H9 (cell line): ENCODE measurements around the gene ARID2. TPM values are rescaled to one million over a fixed set of nuclear protein-coding genes. Genes with fewer than 3 reads are reported as not detected.

Experiments used
- DNase-seq: peaks from one replicate; pipeline ENCODE4 v3.0.0-alpha.2; 2017
- H2AFZ ChIP-seq: one replicate; pipeline ENCODE4 v1.6.1; 2013; ENCODE audit warnings: mild to moderate bottlenecking, low read length, control low read depth, moderate library complexity
- H2AK5ac ChIP-seq: 2 replicates; pipeline ENCODE4 v1.6.1; 2013; ENCODE audit warnings: low read length, control low read depth, mixed read lengths; ENCODE audit not compliant: insufficient read length
- H2BK120ac ChIP-seq: one replicate; pipeline ENCODE4 v1.6.1; 2013; ENCODE audit warnings: low read depth, mild to moderate bottlenecking, low read length, control low read depth, inconsistent platforms; ENCODE audit not compliant: poor library complexity, severe bottlenecking
- H2BK12ac ChIP-seq: 2 replicates; pipeline ENCODE4 v1.6.1; 2013; ENCODE audit warnings: low read length, control low read depth, mixed read lengths, low read depth; ENCODE audit not compliant: insufficient read length
- H2BK15ac ChIP-seq: 2 replicates; pipeline ENCODE4 v1.6.1; 2013; ENCODE audit warnings: low read depth, low read length, control low read depth
- H2BK20ac ChIP-seq: one replicate; pipeline ENCODE4 v1.6.1; 2013; ENCODE audit warnings: low read depth, mild to moderate bottlenecking, low read length, control low read depth, inconsistent platforms; ENCODE audit not compliant: poor library complexity, severe bottlenecking
- H2BK5ac ChIP-seq: 2 replicates; pipeline ENCODE4 v1.6.1; 2013; ENCODE audit warnings: low read length, control low read depth, mixed read lengths; ENCODE audit not compliant: insufficient read length
- H3K14ac ChIP-seq: 2 replicates; pipeline ENCODE4 v1.6.1; 2013; ENCODE audit warnings: low read length, control low read depth; ENCODE audit not compliant: insufficient read depth
- H3K18ac ChIP-seq: 2 replicates; pipeline ENCODE4 v1.6.1; 2013; ENCODE audit warnings: low read depth, mild to moderate bottlenecking, mixed read lengths, low read length, control low read depth; ENCODE audit not compliant: insufficient read length
- H3K23ac ChIP-seq: 2 replicates; pipeline ENCODE4 v1.6.1; 2013; ENCODE audit warnings: low read length, control low read depth, mixed read lengths, low read depth; ENCODE audit not compliant: insufficient read length
- H3K23me2 ChIP-seq: 2 replicates; pipeline ENCODE4 v1.6.1; 2013; ENCODE audit warnings: low read depth, mild to moderate bottlenecking, mixed read lengths, low read length, control low read depth; ENCODE audit not compliant: insufficient read length, poor library complexity, severe bottlenecking
- H3K27ac ChIP-seq: 2 replicates; pipeline ENCODE4 v1.5.1; 2013; ENCODE audit warnings: low read length, control low read depth, mixed read lengths, low read depth; ENCODE audit not compliant: insufficient read length
- H3K27me3 ChIP-seq: 2 replicates; pipeline ENCODE4 v1.6.1; 2013; ENCODE audit warnings: low read length, control low read depth, inconsistent platforms; ENCODE audit not compliant: insufficient read depth
- H3K4ac ChIP-seq: 2 replicates; pipeline ENCODE4 v1.6.1; 2013; ENCODE audit warnings: low read depth, mild to moderate bottlenecking, control low read depth, inconsistent platforms, low read length, moderate library complexity
- H3K4me1 ChIP-seq: 2 replicates; pipeline ENCODE4 v1.6.1; 2013; ENCODE audit warnings: low read length, control low read depth, inconsistent platforms; ENCODE audit not compliant: insufficient read depth
- H3K4me2 ChIP-seq: 2 replicates; pipeline ENCODE4 v1.6.1; 2013; ENCODE audit warnings: low read length, control low read depth, mixed read lengths; ENCODE audit not compliant: insufficient read length, insufficient read depth
- H3K56ac ChIP-seq: 2 replicates; pipeline ENCODE4 v1.6.1; 2013; ENCODE audit warnings: low read depth, mild to moderate bottlenecking, mixed read lengths, low read length, control low read depth; ENCODE audit not compliant: insufficient read length
- H3K79me1 ChIP-seq: 2 replicates; pipeline ENCODE4 v1.6.1; 2013; ENCODE audit warnings: low read depth, mild to moderate bottlenecking, moderate library complexity, low read length, control low read depth, inconsistent platforms; ENCODE audit not compliant: insufficient read depth, poor library complexity, severe bottlenecking
- H3K79me2 ChIP-seq: 2 replicates; pipeline ENCODE4 v1.6.1; 2013; ENCODE audit warnings: low read length, control low read depth, inconsistent platforms; ENCODE audit not compliant: insufficient read depth
- H3K9ac ChIP-seq: 2 replicates; pipeline ENCODE4 v1.6.1; 2013; ENCODE audit warnings: low read length, control low read depth, mixed read lengths; ENCODE audit not compliant: insufficient read length; ENCODE audit errors: extremely low read depth
- H3K9me3 ChIP-seq: one replicate; pipeline ENCODE4 v1.6.1; 2013; ENCODE audit warnings: low read depth, low read length, inconsistent platforms; ENCODE audit not compliant: control insufficient read depth
- H3T11ph ChIP-seq: one replicate; pipeline ENCODE4 v1.6.1; 2013; ENCODE audit warnings: mild to moderate bottlenecking, low read length, control low read depth, inconsistent platforms
- H4K20me1 ChIP-seq: one replicate; pipeline ENCODE4 v1.6.1; 2013; ENCODE audit not compliant: control insufficient read depth, insufficient read length, insufficient read depth
- H4K5ac ChIP-seq: 2 replicates; pipeline ENCODE4 v1.6.1; 2013; ENCODE audit warnings: low read depth, mild to moderate bottlenecking, mixed read lengths, low read length, control low read depth; ENCODE audit not compliant: insufficient read length
- H4K8ac ChIP-seq: replicated peaks from 2 replicates; pipeline ENCODE4 v1.6.1; 2013; ENCODE audit warnings: low read length, control low read depth, mixed read lengths, low read depth; ENCODE audit not compliant: insufficient read length
- H4K91ac ChIP-seq: 2 replicates; pipeline ENCODE4 v1.6.1; 2013; ENCODE audit warnings: low read depth, mild to moderate bottlenecking, moderate library complexity, mixed read lengths, low read length, control low read depth; ENCODE audit not compliant: insufficient read length
- H3K27ac Mint-ChIP-seq, 3 experiments: 2 replicates in 2 of 3; 3 replicates in 1 of 3; pipeline ENCODE4 v1.8.0; 2020 to 2021; ENCODE audit warnings: mixed read lengths in 3 of 3, mild to moderate bottlenecking in 1 of 3, moderate library complexity in 1 of 3
- H3K27me3 Mint-ChIP-seq: 2 replicates; pipeline ENCODE4 v1.8.0; 2021; ENCODE audit warnings: low read depth, mild to moderate bottlenecking, moderate library complexity, mixed read lengths
- H3K36me3 Mint-ChIP-seq, 3 experiments: 2 replicates in 2 of 3; 3 replicates in 1 of 3; pipeline ENCODE4 v1.8.0; 2020 to 2021; ENCODE audit warnings: low read depth in 3 of 3, mixed read lengths in 3 of 3; ENCODE audit not compliant: insufficient read depth in 1 of 3
- H3K4me1 Mint-ChIP-seq, 2 experiments: 2 replicates each; pipeline ENCODE4 v1.8.0; 2020; ENCODE audit warnings: mixed read lengths in 2 of 2
- H3K4me3 Mint-ChIP-seq, 2 experiments: 2 replicates in 1 of 2; 3 replicates in 1 of 2; pipeline ENCODE4 v1.8.0; 2020 to 2021; ENCODE audit warnings: mild to moderate bottlenecking in 2 of 2, mixed read lengths in 2 of 2, moderate library complexity in 1 of 2
- H3K9me3 Mint-ChIP-seq, 2 experiments: 2 replicates in 1 of 2; 3 replicates in 1 of 2; pipeline ENCODE4 v1.8.0; 2020; ENCODE audit warnings: mild to moderate bottlenecking in 2 of 2, mixed read lengths in 2 of 2, moderate library complexity in 1 of 2
- total RNA-seq: library from RNA; stranded (reverse); gene quantifications from 2 replicates; pipeline ENCODE4 v1.2.1, GENCODE V29; 2021
- TF ChIP-seq, protein P1 (sequence below): fragments of 200-600 bp; sonication (generic); conservative IDR thresholded peaks from 3 replicates; pipeline ENCODE4 v1.8.0; 2021; ENCODE audit warnings: antibody characterized with exemption, mild to moderate bottlenecking

The ARID2 gene
- total RNA-seq, 1 experiment from 2014 or later, result 63.8 TPM

DNA sequence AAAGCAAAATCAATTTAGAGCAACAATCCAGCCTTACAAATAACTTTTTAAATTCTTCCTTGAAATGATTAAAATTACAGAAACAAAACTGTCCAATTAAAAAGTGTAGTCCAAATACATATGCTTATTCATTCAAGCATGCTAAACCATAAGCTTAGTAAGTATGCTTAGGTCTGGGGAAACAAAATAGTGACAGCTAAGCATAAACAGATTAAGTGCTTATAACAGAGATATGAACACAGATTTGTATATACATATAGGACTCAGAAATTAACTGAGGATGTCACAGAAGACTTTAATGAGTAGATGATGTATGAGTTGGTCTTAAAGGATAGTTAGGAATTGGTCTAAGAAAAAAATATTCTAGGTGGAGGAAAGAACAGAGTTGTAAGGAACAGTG, 219.0 kb downstream of the ARID2 start:
- Histone ChIP-seq H3K18ac (no peak overlapping the region), H2AK5ac (no peak overlapping the region), H3K79me1 (no peaks in the 10 kb centered on the region), H3K27ac (no peak overlapping the region), H3K23ac (no peak overlapping the region), H4K91ac (no peak overlapping the region), H3K27me3 (no peaks in the 10 kb centered on the region), H4K20me1 (no peaks in the 10 kb centered on the region), H3K14ac (no peak overlapping the region), H2BK20ac (no peak overlapping the region), H3K4me1 (no peaks in the 10 kb centered on the region), H3K79me2 (no peaks in the 10 kb centered on the region), H3T11ph (no peak overlapping the region), H3K23me2 (no peaks in the 10 kb centered on the region), H4K5ac (no peak overlapping the region), H2BK120ac (no peak overlapping the region), H4K8ac (no peak overlapping the region), H2BK5ac (no peak overlapping the region), H3K56ac (no peak overlapping the region), H2BK12ac (no peak overlapping the region), H3K4me2 (no peak overlapping the region), H2BK15ac (no peak overlapping the region), H3K9ac (no peak overlapping the region), H3K4ac (no peak overlapping the region), H3K9me3 (no peaks in the 10 kb centered on the region), H2AFZ (no peak overlapping the region)
- H3K4me1 Mint-ChIP-seq, result no peaks in the 10 kb centered on the region
- H3K27me3 Mint-ChIP-seq, result no peaks in the 10 kb centered on the region; the same call in 1 of the 2 replicates
- no peaks in the 10 kb centered on the region for H3K9me3 Mint-ChIP-seq
- H3K27ac Mint-ChIP-seq, result no peak overlapping the region
- TF ChIP-seq, protein P1, sequence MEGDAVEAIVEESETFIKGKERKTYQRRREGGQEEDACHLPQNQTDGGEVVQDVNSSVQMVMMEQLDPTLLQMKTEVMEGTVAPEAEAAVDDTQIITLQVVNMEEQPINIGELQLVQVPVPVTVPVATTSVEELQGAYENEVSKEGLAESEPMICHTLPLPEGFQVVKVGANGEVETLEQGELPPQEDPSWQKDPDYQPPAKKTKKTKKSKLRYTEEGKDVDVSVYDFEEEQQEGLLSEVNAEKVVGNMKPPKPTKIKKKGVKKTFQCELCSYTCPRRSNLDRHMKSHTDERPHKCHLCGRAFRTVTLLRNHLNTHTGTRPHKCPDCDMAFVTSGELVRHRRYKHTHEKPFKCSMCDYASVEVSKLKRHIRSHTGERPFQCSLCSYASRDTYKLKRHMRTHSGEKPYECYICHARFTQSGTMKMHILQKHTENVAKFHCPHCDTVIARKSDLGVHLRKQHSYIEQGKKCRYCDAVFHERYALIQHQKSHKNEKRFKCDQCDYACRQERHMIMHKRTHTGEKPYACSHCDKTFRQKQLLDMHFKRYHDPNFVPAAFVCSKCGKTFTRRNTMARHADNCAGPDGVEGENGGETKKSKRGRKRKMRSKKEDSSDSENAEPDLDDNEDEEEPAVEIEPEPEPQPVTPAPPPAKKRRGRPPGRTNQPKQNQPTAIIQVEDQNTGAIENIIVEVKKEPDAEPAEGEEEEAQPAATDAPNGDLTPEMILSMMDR, result no peak
- DNase-seq, result no peak
- peaks cover 0 to 33% (median 12%) of the 10 kb centered on the region in 3 experiments; a peak in 4 of 7 replicates for H3K36me3 Mint-ChIP-seq
- H3K4me3 Mint-ChIP-seq, result no peak overlapping the region
